SK-N-SH (cell line): Measurements from ENCODE around the gene SRPK1.

Source experiments
- CTCF ChIP-seq: fragments of 200-600 bp; sonication (generic); IDR thresholded peaks from 2 replicates; pipeline ENCODE4 v1.6.1; 2017; ENCODE audit warnings: antibody characterized with exemption, mild to moderate bottlenecking, moderate library complexity
- EZH2phosphoT487 ChIP-seq: fragments of 200-600 bp; sonication (generic); IDR thresholded peaks from 2 replicates; pipeline ENCODE4 v1.6.1; 2017; ENCODE audit warnings: low read depth, mixed run types, mild to moderate bottlenecking, antibody characterized with exemption, moderate library complexity, borderline replicate concordance
- JUND ChIP-seq: IDR thresholded peaks from 2 replicates; pipeline ENCODE4 v1.4.0; 2012
- NRF1 ChIP-seq: IDR thresholded peaks from 2 replicates; pipeline ENCODE4 v1.6.1; 2012; ENCODE audit warnings: low read depth, mild to moderate bottlenecking, low read length
- POLR2AphosphoS5 ChIP-seq: IDR thresholded peaks from 2 replicates; pipeline ENCODE4 v1.6.1; 2012; ENCODE audit warnings: low read depth, low read length
- RCOR1 ChIP-seq: fragments of 150-350 bp; IDR thresholded peaks from 2 replicates; pipeline ENCODE4 v1.6.1; 2017; ENCODE audit warnings: antibody characterized with exemption, low read length
- SMC3 ChIP-seq: IDR thresholded peaks from 2 replicates; pipeline ENCODE4 v1.6.1; 2012; ENCODE audit warnings: low read depth, low read length, improper control_type of control experiment
- TAF1 ChIP-seq: IDR thresholded peaks from 2 replicates; pipeline ENCODE4 v1.6.1; 2012; ENCODE audit warnings: low read depth, mild to moderate bottlenecking, low read length, moderate library complexity, borderline replicate concordance
- USF1 ChIP-seq: IDR thresholded peaks from 2 replicates; pipeline ENCODE4 v1.4.0; 2012; ENCODE audit warnings: low read depth, borderline replicate concordance
- ZBTB33 ChIP-seq: IDR thresholded peaks from 2 replicates; pipeline ENCODE4 v1.4.0; 2012; ENCODE audit warnings: low read depth, borderline replicate concordance

DNA sequence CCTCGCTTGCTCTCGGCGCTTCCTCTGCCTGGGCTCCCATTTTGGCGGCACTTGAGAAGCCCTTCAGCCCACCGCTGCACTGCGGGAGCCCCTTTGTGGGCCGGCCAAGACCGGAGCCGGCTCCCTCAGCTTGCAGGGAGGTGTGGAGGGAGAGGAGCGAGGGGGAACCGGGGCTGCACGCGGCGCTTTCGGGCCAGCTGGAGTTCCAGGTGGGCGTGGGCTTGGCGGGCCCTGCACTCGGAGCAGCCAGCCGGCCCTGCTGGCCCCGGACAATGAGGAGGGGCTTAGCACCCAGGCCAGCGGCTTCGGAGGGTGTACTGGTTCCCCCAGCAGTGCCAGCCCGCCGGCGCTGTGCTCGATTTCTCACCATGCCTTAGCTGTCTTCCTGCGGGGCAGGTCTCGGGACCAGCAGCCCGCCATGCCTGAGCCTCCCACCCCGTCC, 10.2 kb upstream of the SRPK1 start:
- TF ChIP-seq NRF1 (no peak), CTCF (no peak), POLR2AphosphoS5 (no peak), ZBTB33 (no peak), TAF1 (no peak), SMC3 (no peak), EZH2phosphoT487 (no peak), RCOR1 (no peak), USF1 (no peak), JUND (no peak)
